Myocyte (in vitro differentiated cells): Measurements from ENCODE around the gene MAST2. TPM values are rescaled to one million over a fixed set of nuclear protein-coding genes. Genes with fewer than 3 reads are reported as not detected.
"Not testable (repeated sequence)": the region's sequence is repeated elsewhere in the genome, so short reads cannot be mapped to it uniquely, and the experiment has no call there.

Experiments used
- DNase-seq: peaks from one replicate; pipeline ENCODE4 v3.0.0-alpha.2; 2012; ENCODE audit warnings: low read depth
- total RNA-seq: library from RNA; depleted of rRNA; stranded (reverse); fragments of >200 nt; gene quantifications from 2 replicates; pipeline ENCODE4 v1.2.3, GENCODE V29; 2014

MAST2 gene
- total RNA-seq, 1 donor from 2014 or later, result 70.3 TPM

- no peak for DNase-seq
These were observed 87.7 kb downstream of the MAST2 start for GRCh38 chr1:45891087-45891486.

GRCh38 chr1:45892068-45892785 lies 88.8 kb downstream of the MAST2 start:
- peak; percentile 95 for DNase-seq

DNA sequence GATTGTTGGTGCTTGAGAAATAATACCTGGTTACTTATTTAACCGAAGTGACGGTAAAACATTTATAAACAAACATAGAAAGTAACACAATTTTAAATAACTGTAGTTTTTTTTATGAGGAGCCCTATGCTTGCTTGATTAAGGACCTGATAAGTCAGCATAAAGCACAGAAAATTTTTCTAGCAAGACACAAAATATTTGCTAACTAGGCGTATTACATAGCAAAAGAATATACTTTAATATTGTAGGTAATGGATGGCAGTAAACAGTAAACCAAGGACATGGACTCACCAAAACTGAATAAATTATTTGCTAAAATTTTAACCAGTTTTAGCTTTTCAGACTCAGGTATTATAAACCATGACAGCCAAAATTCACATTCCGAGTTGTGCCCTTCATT lies 90.9 kb downstream of the MAST2 start:
- no peak for DNase-seq

DNA sequence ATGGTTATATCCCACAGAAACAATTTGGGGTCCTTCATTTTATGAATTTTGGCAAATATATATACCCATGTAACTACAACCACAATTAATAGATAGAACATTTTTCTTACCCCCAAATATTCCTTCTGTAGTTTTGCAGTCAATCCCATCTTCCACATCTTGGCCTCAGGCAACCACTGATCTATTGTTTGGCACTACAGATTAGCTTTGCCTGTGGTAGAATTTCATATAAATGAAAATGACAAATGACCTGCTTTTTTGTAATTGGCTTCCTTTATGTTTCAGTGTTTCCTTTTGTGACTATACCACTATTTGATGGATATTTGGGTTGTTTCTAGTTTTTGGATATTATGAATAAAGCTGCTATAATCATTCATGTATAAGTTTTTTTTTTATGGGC lies 91.5 kb downstream of the MAST2 start:
- no peak for DNase-seq

DNA sequence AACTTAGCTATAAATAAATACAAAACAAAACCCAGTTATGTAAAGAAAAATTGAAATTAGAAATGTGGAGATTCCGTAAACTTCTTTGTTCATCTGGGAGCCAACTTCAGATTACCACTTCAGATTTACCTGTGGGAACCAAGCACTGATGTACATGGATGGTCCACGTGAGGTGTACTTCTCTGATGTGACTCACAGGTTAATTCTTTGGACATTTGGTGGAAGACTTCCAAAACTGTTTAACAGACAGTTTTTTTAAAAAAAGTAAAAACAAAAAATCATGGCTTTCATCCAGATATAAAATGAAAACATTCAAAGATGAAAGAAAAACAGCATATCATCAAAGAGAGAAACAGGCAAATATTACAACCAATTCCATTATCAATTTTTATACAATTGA lies 92.0 kb downstream of the MAST2 start:
- no peak for DNase-seq

DNA sequence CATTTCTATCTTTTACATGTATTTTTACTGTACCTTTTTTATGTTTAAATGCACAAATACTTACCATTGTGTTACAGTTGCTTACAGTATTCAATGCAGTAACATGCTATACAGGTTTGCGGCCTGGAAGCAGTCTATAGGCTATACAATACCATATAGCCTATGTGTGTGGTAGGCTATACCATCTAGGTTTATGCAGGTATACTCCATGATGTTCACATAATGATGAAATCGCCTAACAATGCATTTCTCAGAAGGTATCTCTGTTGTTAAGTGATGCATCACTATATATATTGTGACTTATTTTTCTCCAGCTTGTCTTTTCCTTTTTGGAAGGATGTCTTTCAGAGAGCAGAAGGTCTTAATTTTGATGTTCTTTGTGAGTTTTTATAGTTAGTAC lies 103.5 kb downstream of the MAST2 start:
- no peak for DNase-seq

- no peak for DNase-seq
These were observed 105.3 kb downstream of the MAST2 start for GRCh38 chr1:45908611-45909140.

DNA sequence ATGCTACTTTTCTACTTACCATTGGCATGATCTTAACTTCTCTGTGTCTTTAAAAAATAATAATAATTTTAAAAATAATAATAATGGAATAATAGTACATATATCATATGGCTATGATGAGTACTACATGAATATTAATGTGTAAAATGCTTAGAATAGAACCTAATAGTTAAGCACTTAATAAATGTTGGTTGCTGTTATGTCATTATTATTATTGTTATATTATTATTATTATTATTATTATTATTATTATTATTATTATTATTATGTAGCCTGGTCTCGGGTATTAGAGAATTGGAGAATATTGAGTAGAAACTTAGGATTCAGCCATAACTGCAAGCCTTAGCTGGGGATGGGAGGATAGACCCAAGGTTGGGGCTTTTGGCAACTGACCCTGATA lies 108.2 kb downstream of the MAST2 start:
- no peak for DNase-seq

- DNase-seq, result peak; percentile 98
These were observed 109.8 kb downstream of the MAST2 start for GRCh38 chr1:45913183-45913683.

GRCh38 chr1:45913731-45914501 lies 110.5 kb downstream of the MAST2 start:
- peak; percentile 61 for DNase-seq

DNA sequence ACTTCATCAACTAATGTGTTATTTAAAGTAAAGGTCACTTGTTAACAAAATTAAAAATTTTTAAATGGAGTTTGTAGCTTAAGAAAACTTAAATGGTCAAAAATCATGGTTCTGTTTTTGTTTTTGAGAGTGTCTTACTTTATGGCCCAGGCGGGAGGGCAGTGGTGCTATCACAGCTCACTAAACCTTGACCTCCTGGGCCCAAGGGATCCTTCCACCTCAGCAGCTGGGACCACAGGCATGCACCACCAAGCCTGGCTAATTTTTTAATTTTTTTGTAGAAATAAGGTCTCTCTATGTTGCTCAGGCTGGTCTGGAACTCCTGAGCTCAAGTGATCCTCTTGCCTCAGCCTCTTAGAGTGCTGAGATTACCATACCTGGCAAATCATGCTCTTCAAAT lies 111.4 kb downstream of the MAST2 start:
- peak; percentile 32 for DNase-seq

DNA sequence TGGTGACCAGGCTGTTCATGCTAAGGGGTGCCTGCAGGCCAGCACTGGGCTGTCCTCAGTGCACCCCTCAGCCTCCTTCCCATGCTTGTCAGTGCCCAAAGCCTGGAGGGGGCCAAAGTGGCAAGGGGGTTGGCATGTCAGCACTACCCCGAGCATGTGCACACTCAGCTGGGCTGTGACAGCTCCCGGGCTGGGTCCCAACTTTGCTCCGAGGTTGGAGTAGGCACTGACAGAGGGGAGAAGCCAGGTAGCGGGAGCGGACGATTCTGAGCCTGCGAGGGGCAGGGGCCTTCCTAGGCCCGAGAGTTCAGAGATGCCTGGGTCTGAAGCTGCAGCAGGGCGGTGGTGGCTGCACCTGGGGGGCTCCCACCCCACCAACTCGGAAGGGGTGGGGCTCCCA lies 119.0 kb downstream of the MAST2 start:
- DNase-seq, result no peak

DNA sequence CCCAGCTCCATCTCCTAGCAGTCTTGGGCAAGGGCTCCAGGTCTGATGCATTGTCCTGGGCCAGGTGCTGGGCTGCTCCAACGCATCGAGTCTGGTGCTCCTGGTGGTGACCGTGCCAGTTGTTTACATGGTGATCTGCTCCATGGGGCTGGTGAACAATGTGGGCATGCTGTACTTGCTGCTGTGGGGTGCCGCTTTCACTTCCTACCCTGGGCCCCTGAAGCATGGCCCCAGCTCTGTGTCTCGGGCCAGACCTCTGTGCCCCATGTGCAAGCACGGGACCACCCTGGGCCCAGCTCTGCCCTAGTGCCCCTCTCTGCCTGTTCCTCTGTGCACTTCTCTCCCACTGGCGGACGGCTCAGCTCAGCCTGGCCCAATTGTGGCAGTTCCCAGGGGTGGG lies 119.4 kb downstream of the MAST2 start:
- no peak for DNase-seq

DNA sequence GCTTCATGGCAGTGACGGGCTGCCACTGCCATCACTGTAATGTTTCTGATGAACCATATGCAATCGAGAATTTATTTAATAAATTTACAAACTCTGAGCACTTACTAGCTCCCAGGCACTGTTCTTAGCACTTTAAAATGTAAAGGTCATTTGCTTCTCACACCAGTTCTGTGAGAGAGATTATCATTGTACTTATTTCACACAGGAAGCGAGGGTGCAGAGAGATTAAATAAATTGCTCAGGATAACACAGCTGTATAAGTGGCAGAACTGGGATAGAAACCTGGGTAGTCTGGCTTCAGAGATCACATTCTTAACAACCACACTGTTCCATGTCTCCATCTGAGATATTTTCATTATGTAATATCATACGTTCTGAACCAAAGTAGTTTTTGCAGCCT lies 119.9 kb downstream of the MAST2 start:
- no peak for DNase-seq

DNA sequence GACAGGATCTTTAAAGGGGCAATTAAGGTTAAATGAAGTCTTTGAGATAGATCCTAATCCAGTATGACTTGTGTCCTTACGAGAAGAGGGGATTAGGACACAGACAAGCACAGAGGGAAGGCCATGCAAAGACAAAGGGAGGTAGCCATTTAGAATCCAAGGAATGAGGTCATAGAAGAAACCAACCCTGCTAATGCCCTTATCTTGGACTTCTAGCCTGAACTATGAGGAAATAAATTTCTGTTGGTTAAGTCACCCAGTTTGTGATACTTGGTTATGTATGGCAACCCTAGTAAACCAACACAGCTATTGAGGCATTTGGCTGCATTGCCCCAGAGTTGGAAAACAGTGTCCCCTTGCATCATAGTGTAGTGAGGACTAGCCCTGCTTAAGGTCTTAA lies 121.3 kb downstream of the MAST2 start:
- DNase-seq, result no peak

DNA sequence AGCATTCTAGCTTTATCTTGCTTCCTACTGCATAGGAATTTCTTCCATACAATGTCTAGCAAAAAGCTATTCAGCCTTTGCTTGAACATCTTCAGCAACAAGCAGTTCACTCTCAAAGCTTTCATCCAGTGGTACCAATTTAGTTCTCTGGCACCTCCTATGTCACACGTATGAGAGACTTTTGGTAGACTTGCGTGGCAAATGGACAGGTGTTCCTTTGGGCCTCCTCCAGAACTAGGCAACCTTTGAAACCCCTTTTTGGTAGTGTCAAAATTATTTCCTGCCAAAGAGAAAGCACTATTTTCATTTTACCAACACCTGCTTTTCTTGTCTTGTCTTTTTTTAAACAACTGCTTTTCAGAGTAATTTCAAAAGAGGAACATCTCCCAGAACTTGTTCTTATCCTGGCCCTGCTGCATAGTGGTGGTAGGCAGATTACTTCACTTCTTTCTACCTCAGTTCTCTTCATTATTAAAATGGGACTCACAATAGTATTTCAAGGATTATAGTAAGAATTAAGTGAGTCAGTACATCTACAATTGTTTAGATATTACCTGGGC lies 122.4 kb downstream of the MAST2 start:
- no peak for DNase-seq

DNA sequence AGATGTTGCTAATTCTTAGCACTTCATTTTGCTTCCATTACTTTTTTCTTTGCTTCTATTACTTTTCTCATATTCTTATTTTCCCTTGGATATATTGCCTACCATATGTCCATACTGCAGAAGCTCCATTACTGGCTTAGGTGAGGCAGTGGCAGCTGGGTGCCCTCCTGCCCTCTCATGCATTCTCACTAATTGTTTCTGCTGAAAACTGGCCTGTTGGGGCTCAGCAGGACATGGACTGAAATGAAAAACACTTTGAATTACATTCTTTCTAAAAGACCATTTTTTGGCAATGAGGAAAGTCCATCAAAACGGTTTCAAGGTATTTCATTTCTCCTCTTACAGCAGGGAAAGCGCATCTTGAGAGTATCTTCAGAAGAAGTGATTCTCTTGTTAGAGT lies 122.9 kb downstream of the MAST2 start:
- DNase-seq, result no peak

DNA sequence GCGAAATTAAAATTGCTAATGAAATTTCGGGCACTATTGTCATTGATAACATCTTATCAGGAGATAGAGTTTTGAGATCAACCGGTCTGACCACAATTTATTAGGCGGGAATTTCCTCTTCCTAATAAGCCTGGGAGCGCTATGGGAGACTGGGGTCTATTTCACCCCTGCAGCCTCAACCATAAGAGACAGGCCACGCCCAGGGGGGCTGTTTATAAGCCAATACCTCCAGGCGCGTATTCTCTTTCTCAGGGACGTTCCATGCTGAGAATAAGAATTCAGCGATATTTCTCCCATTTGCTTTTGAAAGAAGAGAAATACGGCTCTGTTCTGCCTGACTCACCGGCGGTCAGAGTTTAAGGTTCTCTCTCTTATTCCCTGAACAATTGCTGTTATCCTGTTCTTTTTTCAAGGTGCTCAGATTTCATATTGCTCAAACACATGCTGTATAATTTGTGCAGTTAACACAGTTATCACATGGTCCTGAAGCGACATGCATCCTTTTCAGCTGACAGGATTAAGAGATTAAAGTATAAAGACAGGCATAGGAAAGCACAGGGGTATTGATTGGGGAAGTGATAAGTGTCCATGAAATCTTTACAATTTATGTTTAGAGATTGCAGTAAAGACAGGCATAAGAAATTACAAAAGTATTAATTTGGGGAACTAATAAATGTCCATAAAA lies 124.0 kb downstream of the MAST2 start:
- DNase-seq, result not testable (repeated sequence)

GRCh38 chr1:45928486-45929205 lies 125.2 kb downstream of the MAST2 start:
- no peak for DNase-seq

GRCh38 chr1:45929257-45929687 lies 125.9 kb downstream of the MAST2 start:
- DNase-seq, result peak; percentile 56
